SK-N-MC (cell line): ENCODE measurements around the gene EXOC3L4.

ENCODE experiments used
- EZH2 ChIP-seq: fragments of 200-600 bp; sonication (generic); IDR thresholded peaks from one replicate; pipeline ENCODE4 v1.6.1; 2017; ENCODE audit warnings: antibody characterized with exemption
- FOXP2 ChIP-seq: optimal IDR thresholded peaks from 2 replicates; pipeline ENCODE3; 2011; ENCODE audit warnings: mild to moderate bottlenecking, moderate library complexity; ENCODE audit not compliant: insufficient read depth; ENCODE audit errors: extremely low read length, control extremely low read depth
- POLR2AphosphoS5 ChIP-seq: IDR thresholded peaks from 2 replicates; pipeline ENCODE4 v1.6.1; 2012; ENCODE audit warnings: mild to moderate bottlenecking, low read depth, low read length, borderline replicate concordance

DNA sequence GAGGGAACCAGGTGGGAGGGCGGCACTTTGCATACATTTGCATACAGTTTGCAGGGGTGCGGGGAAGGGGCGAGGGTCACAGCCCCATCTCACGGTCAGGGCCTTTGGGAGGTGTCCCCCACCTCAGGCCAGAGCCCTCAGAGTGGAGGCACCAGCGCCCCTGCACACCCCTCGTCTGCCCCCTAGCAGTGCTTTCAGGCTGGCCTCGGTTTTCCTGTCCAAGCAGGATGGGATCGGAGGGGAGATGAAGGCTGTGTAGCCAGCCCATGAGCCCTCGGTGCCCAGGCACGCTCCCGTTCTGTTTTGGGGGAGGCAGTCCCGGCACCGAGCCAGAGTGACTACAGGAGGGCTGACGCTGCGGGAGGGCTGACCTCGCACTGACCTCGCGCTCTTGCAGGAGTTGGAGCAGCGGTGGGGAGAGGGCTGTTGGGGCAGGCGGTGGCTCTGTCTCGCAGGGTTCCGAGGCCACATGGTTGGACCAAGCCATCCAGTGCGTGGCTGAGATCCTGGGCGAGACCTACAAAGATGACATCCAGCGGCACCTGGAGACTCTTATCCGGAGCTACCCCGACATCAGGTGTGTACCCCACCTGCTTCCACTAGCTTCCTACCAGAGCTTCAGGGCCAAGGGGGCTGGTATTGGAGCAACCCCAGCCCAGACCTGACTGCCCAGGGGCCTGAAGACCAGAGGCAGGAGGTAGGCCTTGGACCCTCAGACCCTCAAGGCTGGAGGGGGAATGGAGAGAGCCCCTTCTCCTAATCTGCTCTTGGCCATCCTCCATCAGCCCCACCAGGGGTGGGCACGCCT is 13.6 kb downstream of the EXOC3L4 start:
- TF ChIP-seq POLR2AphosphoS5 = no peak
- no peak for TF ChIP-seq EZH2
- no peak for TF ChIP-seq FOXP2
